ENCODE measurements around the gene NR6A1. TPM values are rescaled to one million over a fixed set of nuclear protein-coding genes. Genes with fewer than 3 reads are reported as not detected.
A peak's percentile ranks its signal among the peaks of the same experiment; 100 is the strongest.

NR6A1 gene
- total RNA-seq, 1 experiment from 2014 or later = 99.3 TPM

- Mint-ChIP-seq H3K4me1 (no peaks in the 10 kb centered on the region), H3K36me3 (ENCODE audit: insufficient read depth in 1 of 3, low read depth in 3 of 3) (peaks cover 24 to 37% (median 29%) of the 10 kb centered on the region in 3 experiments), H3K27me3 (ENCODE audit: low read depth) (no peaks in the 10 kb centered on the region), H3K9me3 (no peaks in the 10 kb centered on the region), H3K4me3 (no peak overlapping the region), H3K27ac (0 out of 7 replicates have a peak overlapping the region, but pooled peaks of 1 of the 3 experiments have one; percentile 19)
- peak; percentile 44 for DNase-seq
- Histone ChIP-seq H2BK20ac (ENCODE audit: low read depth, low read length, poor library complexity, severe bottlenecking) (no peak overlapping the region), H3K27me3 (ENCODE audit: insufficient read depth, low read length) (no peaks in the 10 kb centered on the region), H3K9ac (ENCODE audit: extremely low read depth, insufficient read length, low read length) (no peak overlapping the region), H3K4ac (ENCODE audit: low read depth, low read length) (no peak overlapping the region), H3K18ac (ENCODE audit: insufficient read length, low read depth, low read length) (no peak overlapping the region), H3K14ac (ENCODE audit: insufficient read depth, low read length) (no peak overlapping the region), H2BK12ac (ENCODE audit: insufficient read length, low read depth, low read length) (no peak overlapping the region), H3K56ac (ENCODE audit: insufficient read length, low read depth, low read length) (no peak overlapping the region), H3K27ac (ENCODE audit: insufficient read length, low read depth, low read length) (no peak overlapping the region), H2AFZ (ENCODE audit: low read length) (no peak overlapping the region), H2AK5ac (ENCODE audit: insufficient read length, low read length) (no peak overlapping the region), H3K4me2 (ENCODE audit: insufficient read depth, insufficient read length, low read length) (no peak overlapping the region), H4K91ac (ENCODE audit: insufficient read length, low read depth, low read length) (no peak overlapping the region), H3K9me3 (ENCODE audit: control insufficient read depth, low read depth, low read length) (no peaks in the 10 kb centered on the region), H3K79me2 (ENCODE audit: insufficient read depth, low read length) (0 out of 2 replicates have a peak, but pooled peaks cover 1% of the 10 kb centered on the region), H2BK5ac (ENCODE audit: insufficient read length, low read length) (no peak overlapping the region), H4K8ac (replicated peaks; ENCODE audit: insufficient read length, low read depth, low read length) (no peak overlapping the region), H4K20me1 (ENCODE audit: control insufficient read depth, insufficient read depth, insufficient read length) (no peaks in the 10 kb centered on the region), H3T11ph (ENCODE audit: low read length) (no peak overlapping the region), H3K79me1 (ENCODE audit: insufficient read depth, low read depth, low read length, poor library complexity, severe bottlenecking) (no peaks in the 10 kb centered on the region), H2BK120ac (ENCODE audit: low read depth, low read length, poor library complexity, severe bottlenecking) (no peak overlapping the region), H3K23ac (ENCODE audit: insufficient read length, low read depth, low read length) (no peak overlapping the region), H2BK15ac (ENCODE audit: low read depth, low read length) (no peak overlapping the region), H3K4me1 (ENCODE audit: insufficient read depth, low read length) (no peaks in the 10 kb centered on the region), H3K23me2 (ENCODE audit: insufficient read length, low read depth, low read length, poor library complexity, severe bottlenecking) (no peaks in the 10 kb centered on the region), H4K5ac (ENCODE audit: insufficient read length, low read depth, low read length) (no peak overlapping the region)
- WGBS (ENCODE audit: extremely low coverage, insufficient read length, low lambda C conversion rate) = no CpG with 5 or more reads among the region's 2 CpGs
- TF ChIP-seq CTCF (conservative IDR thresholded peaks at IDR 0.05) = peak; percentile 49
Measured at GRCh38 chr9:124532897-124533296, 238.2 kb downstream of the NR6A1 start.

Measured in H9 (cell line).